Hepatocyte (in vitro differentiated cells): ENCODE measurements around the gene CEMP1.
"Not testable (repeated sequence)": the region's sequence is repeated elsewhere in the genome, so short reads cannot be mapped to it uniquely, and the experiment has no call there.

Experiments
- CTCF ChIP-seq: fragments of 200-600 bp; sonication (generic); IDR thresholded peaks from 2 replicates; pipeline ENCODE4 v1.5.1; 2016; ENCODE audit warnings: antibody characterized with exemption, mild to moderate bottlenecking; ENCODE audit not compliant: poor library complexity
- EZH2 ChIP-seq: fragments of 200-600 bp; sonication (generic); IDR thresholded peaks from 2 replicates; pipeline ENCODE4 v1.6.1; 2016; ENCODE audit warnings: antibody characterized with exemption, mild to moderate bottlenecking, borderline replicate concordance

GRCh38 chr16:2554709-2555425, 23.7 kb upstream of the CEMP1 start:
- not testable (repeated sequence) for TF ChIP-seq EZH2, CTCF
